SK-N-MC (cell line): ENCODE measurements around the gene SLCO3A1.

Source experiments
- EZH2 ChIP-seq: fragments of 200-600 bp; sonication (generic); IDR thresholded peaks from one replicate; pipeline ENCODE4 v1.6.1; 2017; ENCODE audit warnings: antibody characterized with exemption
- POLR2AphosphoS5 ChIP-seq: IDR thresholded peaks from 2 replicates; pipeline ENCODE4 v1.6.1; 2012; ENCODE audit warnings: mild to moderate bottlenecking, low read depth, low read length, borderline replicate concordance

DNA sequence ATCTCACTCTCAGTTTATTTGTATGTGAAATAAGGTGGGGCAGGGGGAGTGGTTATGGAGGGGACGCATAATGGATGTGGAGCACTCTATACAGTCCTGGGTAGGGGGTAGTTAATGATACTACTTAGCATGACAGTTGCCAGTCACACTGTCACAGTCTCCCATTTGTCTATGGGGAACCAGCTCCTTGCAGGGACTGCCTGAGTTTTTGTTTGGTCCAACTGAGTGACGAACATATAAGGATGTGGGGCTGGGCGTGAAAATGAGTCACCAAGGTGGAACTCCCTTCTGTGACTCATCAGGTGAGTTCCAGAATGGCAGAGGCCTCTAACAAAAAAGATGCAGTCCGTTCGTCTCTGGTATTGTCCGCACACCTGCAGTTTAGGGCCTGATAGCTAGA, 304.9 kb downstream of the SLCO3A1 start:
- TF ChIP-seq POLR2AphosphoS5: no peak
- TF ChIP-seq EZH2: no peak
